IMR-90 (cell line): ENCODE results near the gene TPX2. TPM values are rescaled to one million over a fixed set of nuclear protein-coding genes. Genes with fewer than 3 reads are reported as not detected.
A peak's percentile ranks its signal among the peaks of the same experiment; 100 is the strongest.

Experiments
- ATAC-seq: fragments of 200-7000 bp; cut with Tn5 transposase; 2 replicates; pipeline ENCODE4 v1.9.1; 2020; ENCODE audit warnings: low read depth, mild to moderate bottlenecking, moderate library complexity
- BruUV-seq: library from RNA; stranded (reverse); fragments of 400-500 nt; replicated peaks from 2 replicates; lab custom pipeline; 2021; lab: Mats Ljungman, UMichigan
- CTCF ChIA-PET: fragments of 300-600 bp; formaldehyde crosslinking; extraction: SDS; loops from one replicate; lab custom pipeline; 2021; ENCODE audit warnings: antibody characterized with exemption; lab: Yijun Ruan, JAX
- POLR2A ChIA-PET: fragments of 300-600 bp; sonication (Branson Sonifier 250); formaldehyde crosslinking; loops from one replicate; lab custom pipeline; 2022; ENCODE audit warnings: antibody characterized with exemption; ENCODE audit not compliant: unreplicated experiment; lab: Charles Lee
- DNase-seq: peaks from one replicate; pipeline ENCODE4 v3.0.0; 2013
- H2AFZ ChIP-seq: replicated peaks from 2 replicates; pipeline ENCODE3; 2013; ENCODE audit warnings: low read length, mild to moderate bottlenecking; ENCODE audit not compliant: poor library complexity
- H2AK5ac ChIP-seq: 2 replicates; pipeline ENCODE4 v1.6.1; 2013; ENCODE audit warnings: low read depth, low read length, inconsistent platforms
- H2AK9ac ChIP-seq: replicated peaks from 2 replicates; pipeline ENCODE3; 2013; ENCODE audit warnings: mild to moderate bottlenecking, low read depth, low read length, moderate library complexity; ENCODE audit not compliant: poor library complexity
- H2BK120ac ChIP-seq: 2 replicates; pipeline ENCODE4 v1.6.1; 2013; ENCODE audit warnings: low read depth, low read length, inconsistent platforms
- H2BK15ac ChIP-seq: 3 replicates; pipeline ENCODE4 v1.6.1; 2013; ENCODE audit warnings: low read depth, low read length, inconsistent platforms
- H2BK20ac ChIP-seq: 2 replicates; pipeline ENCODE4 v1.6.1; 2013; ENCODE audit warnings: low read depth, mild to moderate bottlenecking, inconsistent platforms, low read length, moderate library complexity
- H2BK5ac ChIP-seq: 2 replicates; pipeline ENCODE4 v1.6.1; 2013; ENCODE audit warnings: mild to moderate bottlenecking, low read depth, low read length, inconsistent platforms; ENCODE audit not compliant: poor library complexity, severe bottlenecking
- H3K14ac ChIP-seq: replicated peaks from 2 replicates; pipeline ENCODE4 v1.6.1; 2013; ENCODE audit warnings: low read depth, low read length, inconsistent platforms
- H3K18ac ChIP-seq: 2 replicates; pipeline ENCODE4 v1.6.1; 2013; ENCODE audit warnings: low read depth, low read length, control low read depth
- H3K23ac ChIP-seq: 2 replicates; pipeline ENCODE4 v1.6.1; 2013; ENCODE audit warnings: low read depth, low read length, inconsistent platforms
- H3K27ac ChIP-seq: 2 replicates; pipeline ENCODE4 v1.5.1; 2013; ENCODE audit warnings: mild to moderate bottlenecking, control low read depth, low read length; ENCODE audit not compliant: insufficient read depth
- H3K27me3 ChIP-seq: 2 replicates; pipeline ENCODE4 v1.6.1; 2013; ENCODE audit warnings: low read length; ENCODE audit not compliant: control insufficient read depth, insufficient read depth
- H3K36me3 ChIP-seq: 2 replicates; pipeline ENCODE4 v1.6.1; 2013; ENCODE audit warnings: low read length, mixed read lengths; ENCODE audit not compliant: control insufficient read depth, insufficient read depth
- H3K4ac ChIP-seq: 2 replicates; pipeline ENCODE4 v1.6.1; 2013; ENCODE audit warnings: low read depth, low read length, inconsistent platforms
- H3K4me1 ChIP-seq: 2 replicates; pipeline ENCODE4 v1.6.1; 2013; ENCODE audit warnings: low read length, mixed read lengths; ENCODE audit not compliant: control insufficient read depth, insufficient read depth
- H3K4me2 ChIP-seq: 2 replicates; pipeline ENCODE4 v1.6.1; 2013; ENCODE audit warnings: low read depth, mild to moderate bottlenecking, control low read depth, low read length, moderate library complexity
- H3K4me3 ChIP-seq: 2 replicates; pipeline ENCODE4 v1.5.1; 2013; ENCODE audit warnings: low read depth, mild to moderate bottlenecking, control low read depth, low read length, moderate library complexity; ENCODE audit not compliant: insufficient read depth
- H3K56ac ChIP-seq: 2 replicates; pipeline ENCODE4 v1.6.1; 2013; ENCODE audit warnings: low read length, inconsistent platforms; ENCODE audit not compliant: insufficient read depth; ENCODE audit errors: extremely low read depth
- H3K79me1 ChIP-seq, 2 experiments: 2 replicates each; pipeline ENCODE4 v1.6.1; 2013; ENCODE audit warnings: low read length in 2 of 2, inconsistent platforms in 1 of 2, low read depth in 1 of 2
- H3K9ac ChIP-seq: 2 replicates; pipeline ENCODE4 v1.6.1; 2013; ENCODE audit warnings: low read depth, low read length, control low read depth
- H3K9me1 ChIP-seq: 2 replicates; pipeline ENCODE4 v1.6.1; 2013; ENCODE audit warnings: low read length, inconsistent platforms; ENCODE audit not compliant: insufficient read depth
- H3K9me3 ChIP-seq: 2 replicates; pipeline ENCODE4 v1.6.1; 2013; ENCODE audit warnings: low read length; ENCODE audit not compliant: control insufficient read depth, insufficient read depth
- H4K20me1 ChIP-seq: 2 replicates; pipeline ENCODE4 v1.6.1; 2013; ENCODE audit warnings: low read length, inconsistent platforms; ENCODE audit not compliant: insufficient read depth
- H4K5ac ChIP-seq: 2 replicates; pipeline ENCODE4 v1.6.1; 2013; ENCODE audit warnings: mild to moderate bottlenecking, low read depth, low read length, control low read depth
- H4K8ac ChIP-seq, 2 experiments: 2 replicates each; pipeline ENCODE4 v1.6.1; 2013; ENCODE audit warnings: low read depth in 2 of 2, low read length in 2 of 2, control low read depth in 1 of 2, inconsistent platforms in 1 of 2
- H4K91ac ChIP-seq: 2 replicates; pipeline ENCODE4 v1.6.1; 2013; ENCODE audit warnings: low read depth, low read length, inconsistent platforms; ENCODE audit not compliant: insufficient read depth
- BHLHE40 ChIP-seq: fragments of 150-350 bp; IDR thresholded peaks from 2 replicates; pipeline ENCODE4 v1.6.1; 2016; ENCODE audit warnings: mild to moderate bottlenecking, low read depth, low read length
- CTCF ChIP-seq: conservative IDR thresholded peaks from 2 replicates; pipeline ENCODE4 v1.5.1; 2012; ENCODE audit warnings: mild to moderate bottlenecking, low read depth, low read length, improper control_type of control experiment
- ELK1 ChIP-seq: fragments of 150-350 bp; IDR thresholded peaks from 2 replicates; pipeline ENCODE4 v1.6.1; 2016; ENCODE audit warnings: low read depth, mild to moderate bottlenecking, low read length, moderate library complexity, borderline replicate concordance
- MAFK ChIP-seq: IDR thresholded peaks from 2 replicates; pipeline ENCODE4 v1.6.1; 2012; ENCODE audit warnings: low read depth, low read length, improper control_type of control experiment
- MAZ ChIP-seq: IDR thresholded peaks from 2 replicates; pipeline ENCODE4 v1.6.1; 2012; ENCODE audit warnings: low read depth, mild to moderate bottlenecking, low read length, improper control_type of control experiment, moderate library complexity, borderline replicate concordance
- MXI1 ChIP-seq: IDR thresholded peaks from 2 replicates; pipeline ENCODE4 v1.6.1; 2012; ENCODE audit warnings: low read depth, mild to moderate bottlenecking, low read length, moderate library complexity, borderline replicate concordance
- RFX5 ChIP-seq: IDR thresholded peaks from 2 replicates; pipeline ENCODE4 v1.8.0; 2012; ENCODE audit warnings: low read depth, mild to moderate bottlenecking, low read length, moderate library complexity
- WGBS, 2 experiments: methylation state at CpG; one replicate each; pipeline versions ENCODE4 v1.1.5 to v1.1.7; 2013; ENCODE audit warnings: missing lambda C conversion rate in 2 of 2; ENCODE audit not compliant: insufficient read length in 1 of 2; ENCODE audit errors: extremely low coverage in 2 of 2; 5-methylcytosine and 5-hydroxymethylcytosine counted together
- dilution Hi-C: fragments of 300-500 bp; cut with HindIII; formaldehyde crosslinking; loops from one replicate; pipeline ENCODE4 v1.14.3; 2018; ENCODE audit warnings: low sequenced_read_pairs; ENCODE audit not compliant: unreplicated experiment
- in situ Hi-C: fragments of 300-500 bp; cut with MboI; formaldehyde crosslinking; loops from 3 replicates; pipeline ENCODE4 v1.14.3; 2019; ENCODE audit warnings: low sequenced_read_pairs, inconsistent platforms, mixed read lengths
- intact Hi-C: fragments of 100-400 bp; cut with micrococcal nuclease; formaldehyde crosslinking; loops from 2 replicates; pipeline ENCODE4 v1.10.0; 2022
- polyA plus RNA-seq, 3 experiments: library from polyadenylated mRNA; depleted of rRNA; stranded (reverse); fragments of >200 nt; gene quantifications; 2 replicates each; pipeline ENCODE4 v1.2.3, GENCODE V29; 2012; ENCODE audit warnings: low replicate concordance in 1 of 3
- total RNA-seq: library from RNA; depleted of rRNA; stranded (reverse); fragments of >200 nt; gene quantifications from 2 replicates; pipeline ENCODE4 v1.2.3, GENCODE V29; 2012

TPX2 gene
- total and polyA plus RNA-seq, 2 of the 4 experiments (the other 2 are of a cell fraction), result 28.5 to 72.2 TPM

GRCh38 chr20:31746068-31746878 lies 7.2 kb downstream of the TPX2 start:
- Histone ChIP-seq H3K14ac (no peak overlapping the region; the same call in 1 of the 2 replicates), H2BK15ac (no peak overlapping the region), H2BK5ac (peak overlapping the region; percentile 44), H3K9ac (no peak overlapping the region), H3K4ac (peak overlapping the region; percentile 48; the same call in 1 of the 2 replicates), H3K9me1 (peaks cover 5% of the 10 kb centered on the region; the same call in 1 of the 2 replicates), H4K91ac (no peak overlapping the region), H4K5ac (no peak overlapping the region), H3K27ac (peak overlapping the region; percentile 56; the same call in 1 of the 2 replicates), H3K4me1 (peaks cover 8% of the 10 kb centered on the region), H3K79me1 (peaks cover 2 to 33% of the 10 kb centered on the region in 2 experiments; a peak in 3 of 4 replicates), H4K20me1 (0 out of 2 replicates have a peak, but pooled peaks cover 3% of the 10 kb centered on the region), H3K4me3 (no peak overlapping the region), H2AK9ac (no peak overlapping the region), H2AFZ (no peak overlapping the region), H3K9me3 (no peaks in the 10 kb centered on the region), H2BK20ac (no peak overlapping the region), H2BK120ac (peak overlapping the region; percentile 47; the same call in 1 of the 2 replicates), H4K8ac (peak overlapping the region in 1 of 2 experiments; percentile 22; a peak in 2 of 4 replicates), H3K56ac (no peak overlapping the region; the same call in 1 of the 2 replicates), H3K18ac (peak overlapping the region; percentile 68), H3K4me2 (peak overlapping the region; percentile 85), H3K36me3 (no peaks in the 10 kb centered on the region; the same call in 1 of the 2 replicates), H3K23ac (peak overlapping the region; percentile 71; the same call in 1 of the 2 replicates), H2AK5ac (no peak overlapping the region; the same call in 1 of the 2 replicates), H3K27me3 (no peaks in the 10 kb centered on the region)
- ATAC-seq (peak; percentile 45), DNase-seq (no peak)
- TF ChIP-seq CTCF, result no peak
- no peak for TF ChIP-seq MAFK
- TF ChIP-seq BHLHE40, result no peak
- TF ChIP-seq ELK1, result no peak
- no peak for TF ChIP-seq MAZ
- TF ChIP-seq RFX5, result no peak
- no peak for TF ChIP-seq MXI1
- ChIA-PET POLR2A (interaction anchor here (0.5 kb wide), 1 partner anchor 96 kb away, joined by 3 read pairs; no protein-coding TSS in a partner anchor), CTCF (no interaction called here)
- intact Hi-C loops (loop anchor here (2.0 to 5.0 kb wide), 2 partner anchors 15 to 46 kb away; no protein-coding TSS in a partner anchor), dilution Hi-C loops (no loop called here), in situ Hi-C loops (no loop called here)
- no CpG with 5 or more reads among the region's 1 CpG for WGBS, 2 experiments
- no TSS peak for BruUV-seq
